ENCODE measurements around the gene TMEM215. TPM values are rescaled to one million over a fixed set of nuclear protein-coding genes. Genes with fewer than 3 reads are reported as not detected.

Gene TMEM215
- polyA plus RNA-seq, 1 of the 3 experiments (the other 2 are of a cell fraction): not detected

DNA sequence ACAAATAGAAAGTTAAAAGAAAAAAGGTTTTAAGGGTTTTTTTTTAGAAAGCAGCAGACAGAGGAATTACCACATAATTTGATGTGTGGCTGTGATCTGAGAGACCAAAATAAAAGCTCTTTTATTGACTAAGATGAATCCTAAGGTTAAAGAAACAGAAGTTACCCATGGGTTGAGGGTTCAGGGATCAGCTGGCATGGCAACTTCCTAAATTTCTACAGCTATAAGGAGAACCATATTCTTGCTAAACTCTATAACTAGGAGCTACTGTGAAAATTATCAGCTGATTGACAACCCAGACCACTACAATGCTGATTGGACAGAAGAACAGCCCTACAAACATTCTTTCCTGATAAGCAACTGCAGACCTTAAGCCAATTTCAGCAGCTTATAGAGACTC, 40.2 kb downstream of the TMEM215 start:
- TF ChIP-seq TEAD4 (IDR thresholded peaks at IDR 0.05; ENCODE audit: borderline replicate concordance, insufficient read depth) (no peak), MEF2A (IDR thresholded peaks at IDR 0.05; ENCODE audit: borderline replicate concordance, low read depth) (no peak), CHD2 (IDR thresholded peaks at IDR 0.05; ENCODE audit: low read length, partially characterized antibody) (no peak), SIN3A (IDR thresholded peaks at IDR 0.05; ENCODE audit: borderline replicate concordance, low read depth, low read length) (no peak), SMC3 (IDR thresholded peaks at IDR 0.05; ENCODE audit: low read depth, low read length) (no peak), TAF1 (IDR thresholded peaks at IDR 0.05; ENCODE audit: borderline replicate concordance, low read depth, low read length) (no peak), POLR2AphosphoS5 (IDR thresholded peaks at IDR 0.05; ENCODE audit: low read depth, low read length) (no peak)
- TF ChIP-seq, protein P1, sequence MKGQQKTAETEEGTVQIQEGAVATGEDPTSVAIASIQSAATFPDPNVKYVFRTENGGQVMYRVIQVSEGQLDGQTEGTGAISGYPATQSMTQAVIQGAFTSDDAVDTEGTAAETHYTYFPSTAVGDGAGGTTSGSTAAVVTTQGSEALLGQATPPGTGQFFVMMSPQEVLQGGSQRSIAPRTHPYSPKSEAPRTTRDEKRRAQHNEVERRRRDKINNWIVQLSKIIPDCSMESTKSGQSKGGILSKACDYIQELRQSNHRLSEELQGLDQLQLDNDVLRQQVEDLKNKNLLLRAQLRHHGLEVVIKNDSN (IDR thresholded peaks at IDR 0.05; ENCODE audit: borderline replicate concordance, low read depth): no peak
- Histone ChIP-seq H2AFZ (ENCODE audit: low read depth) (no peak overlapping the region), H3K27ac (ENCODE audit: low read depth in 2 of 2, low read length in 1 of 2) (no peak overlapping the region), H3K27me3 (ENCODE audit: insufficient read depth) (no peaks in the 10 kb centered on the region), H3F3A (replicated peaks; ENCODE audit: insufficient read depth) (no peaks in the 10 kb centered on the region), H3K9me2 (no peaks in the 10 kb centered on the region), H3K79me2 (ENCODE audit: insufficient read depth) (no peaks in the 10 kb centered on the region), H3K36me3 (replicated peaks in 1 of 2; ENCODE audit: control insufficient read depth in 1 of 2, insufficient read depth in 2 of 2, low read length in 1 of 2) (no peaks in the 10 kb centered on the region), H4K20me1 (ENCODE audit: insufficient read depth) (no peaks in the 10 kb centered on the region), H3K4me1 (ENCODE audit: control insufficient read depth in 1 of 2, insufficient read depth in 2 of 2, low read depth in 1 of 2, low read length in 1 of 2) (peaks cover 0 to 6% of the 10 kb centered on the region in 2 experiments; a peak in 2 of 4 replicates), H3K9me3 (no peaks in the 10 kb centered on the region), H3K4me2 (no peak overlapping the region), H3K9ac (no peak overlapping the region), H3K4me3 (ENCODE audit: low read depth in 2 of 2, low read length in 1 of 2) (no peak overlapping the region)
- POLR2A ChIA-PET: no interaction called here
- no peak for DNase-seq
- CTCF ChIA-PET: no interaction called here

DNA sequence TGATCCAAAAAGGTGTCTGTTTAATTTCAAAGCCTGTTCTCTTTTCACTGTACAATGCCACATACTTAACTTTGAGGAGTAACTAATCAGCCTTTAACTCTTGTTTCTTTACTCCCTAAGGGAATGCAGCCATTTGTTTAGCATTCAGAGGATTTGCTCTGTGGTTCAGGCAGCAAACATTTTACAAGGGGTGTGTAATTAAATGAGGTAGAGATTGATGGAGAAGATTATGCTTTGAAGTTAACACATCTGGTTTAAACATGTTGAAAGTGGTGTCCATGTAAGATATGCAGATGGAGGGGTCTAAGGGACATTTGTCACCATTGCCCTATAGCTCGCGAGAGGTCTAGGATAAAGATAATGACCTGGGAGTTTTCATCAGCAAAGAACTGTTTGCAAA, 41.9 kb downstream of the TMEM215 start:
- H3K9me3 ChIP-seq: no peaks in the 10 kb centered on the region
- TF ChIP-seq RCOR1 (IDR thresholded peaks at IDR 0.05; ENCODE audit: low read length) (peak; percentile 87), GATA2 (CRISPR knock-in tag; IDR thresholded peaks at IDR 0.05) (peak; percentile 52), CHD2 (IDR thresholded peaks at IDR 0.05; ENCODE audit: low read length, partially characterized antibody) (peak; percentile 9), NFIC (IDR thresholded peaks at IDR 0.05; ENCODE audit: borderline replicate concordance) (no peak), ELF1 (IDR thresholded peaks at IDR 0.05) (no peak), TEAD4 (IDR thresholded peaks at IDR 0.05; ENCODE audit: borderline replicate concordance, insufficient read depth) (no peak), EP300 (IDR thresholded peaks at IDR 0.05; ENCODE audit: borderline replicate concordance in 1 of 2, low read depth in 1 of 2, low read length in 1 of 2) (peak in 1 of 2 experiments; percentile 54; a peak in 1 of 4 replicates)
- TF ChIP-seq, protein P2, sequence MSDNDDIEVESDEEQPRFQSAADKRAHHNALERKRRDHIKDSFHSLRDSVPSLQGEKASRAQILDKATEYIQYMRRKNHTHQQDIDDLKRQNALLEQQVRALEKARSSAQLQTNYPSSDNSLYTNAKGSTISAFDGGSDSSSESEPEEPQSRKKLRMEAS (IDR thresholded peaks at IDR 0.05; ENCODE audit: low read depth): no peak
- H3K4me2 ChIP-seq: no peak overlapping the region
- no peaks in the 10 kb centered on the region for H4K20me1 ChIP-seq (ENCODE audit: insufficient read depth)
- peak overlapping the region in 1 of 2 experiments; percentile 40; a peak in 1 of 4 replicates for H3K27ac ChIP-seq (ENCODE audit: low read depth in 2 of 2, low read length in 1 of 2)
- H2AFZ ChIP-seq (ENCODE audit: low read depth): no peak overlapping the region
- 90% methylated on average over 2 of the region's 2 CpGs for WGBS (ENCODE audit: low lambda C conversion rate)
- no peaks in the 10 kb centered on the region for H3K79me2 ChIP-seq (ENCODE audit: insufficient read depth)
- no peaks in the 10 kb centered on the region for H3K27me3 ChIP-seq (ENCODE audit: insufficient read depth)
- H3K9me2 ChIP-seq: no peaks in the 10 kb centered on the region
- ChIA-PET POLR2A (no interaction called here), CTCF (interaction anchor here (1.2 kb wide), 1 partner anchor 447 kb away, joined by 3 read pairs; no protein-coding TSS in a partner anchor)
- no peaks in the 10 kb centered on the region for H3K36me3 ChIP-seq (replicated peaks in 1 of 2; ENCODE audit: control insufficient read depth in 1 of 2, insufficient read depth in 2 of 2, low read length in 1 of 2)
- H3K9ac ChIP-seq: no peak overlapping the region
- H3F3A ChIP-seq (replicated peaks; ENCODE audit: insufficient read depth): no peaks in the 10 kb centered on the region
- peaks cover 0 to 6% of the 10 kb centered on the region in 2 experiments; a peak in 2 of 4 replicates for H3K4me1 ChIP-seq (ENCODE audit: control insufficient read depth in 1 of 2, insufficient read depth in 2 of 2, low read depth in 1 of 2, low read length in 1 of 2)
- DNase-seq: peak; percentile 58
- H3K4me3 ChIP-seq (ENCODE audit: low read depth in 2 of 2, low read length in 1 of 2): no peak overlapping the region
